ENCODE data around the gene TSSC4.

- TF ChIP-seq CTBP1 (IDR thresholded peaks at IDR 0.05; ENCODE audit: borderline replicate concordance) (no peak), FOXM1 (IDR thresholded peaks at IDR 0.05; ENCODE audit: borderline replicate concordance) (no peak), NFRKB (IDR thresholded peaks at IDR 0.05) (no peak), BHLHE40 (IDR thresholded peaks at IDR 0.05; ENCODE audit: borderline replicate concordance) (no peak), SUZ12 (IDR thresholded peaks at IDR 0.05) (no peak), LEF1 (IDR thresholded peaks at IDR 0.05; ENCODE audit: borderline replicate concordance) (no peak), SP1 (IDR thresholded peaks at IDR 0.05) (no peak), TARDBP (IDR thresholded peaks at IDR 0.05) (no peak)
These were observed 46.2 kb downstream of the TSSC4 start for GRCh38 chr11:2446590-2447252.

Measured in HEK293T (cell line).